Measurements from ENCODE around the gene PERM1. TPM values are rescaled to one million over a fixed set of nuclear protein-coding genes. Genes with fewer than 3 reads are reported as not detected.

Gene PERM1
- total and polyA plus RNA-seq, 2 of the 13 experiments (the other 11 are each of a cell fraction or from before 2014, with no cell fraction given) = 0.04 to 0.29 TPM

DNA sequence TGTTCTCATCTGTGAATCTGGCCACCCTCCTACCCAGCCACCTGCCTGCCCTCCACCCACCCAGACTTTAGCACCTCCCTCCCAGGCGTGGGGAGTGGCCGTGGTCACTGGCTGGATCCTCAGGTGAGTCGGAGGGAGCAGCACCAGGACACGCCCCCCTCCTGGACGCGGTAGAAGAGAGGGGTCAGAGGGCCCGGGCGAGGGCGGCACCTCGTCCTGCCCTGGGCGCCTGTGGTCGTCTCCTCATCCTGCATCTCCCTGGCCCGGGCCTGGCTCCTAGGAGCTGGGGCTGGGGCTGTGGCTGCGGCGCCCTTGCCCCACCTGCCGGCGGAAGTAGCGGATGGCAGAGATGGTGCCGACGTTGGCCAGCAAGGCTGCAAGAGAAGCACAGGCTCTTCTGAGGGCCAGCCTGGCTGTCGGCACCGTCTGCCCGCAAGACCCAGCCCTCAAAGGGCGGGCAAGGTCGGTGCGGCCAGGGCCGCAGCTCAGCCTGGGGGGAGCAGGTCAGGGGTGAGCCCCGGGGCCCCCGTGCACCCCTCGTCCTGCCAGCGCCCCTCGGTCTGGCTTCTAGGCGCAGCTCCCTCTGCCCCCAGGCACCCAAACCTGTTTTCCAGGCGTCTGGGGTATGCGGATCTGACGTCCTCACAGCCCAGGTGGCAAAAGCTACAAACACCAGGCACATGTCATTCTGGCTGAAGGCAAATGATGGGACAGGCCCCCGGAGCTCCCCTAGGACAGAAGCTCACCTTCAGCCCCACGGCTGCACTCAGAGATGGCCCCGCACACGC, 5.8 kb downstream of the PERM1 start:
- intact Hi-C loops (cut with micrococcal nuclease; ENCODE audit: unreplicated experiment) (no loop called here), in situ Hi-C loops (cut with HindIII; ENCODE audit: extremely low pct_ligation_motif_present, low pct_unique_long_range_greater_than_20kb) (no loop called here)
- peak overlapping the region; percentile 28 to 73 (median 49); a peak in 5 of 6 replicates for H3K4me3 ChIP-seq (replicated peaks in 1 of 3; ENCODE audit: insufficient read depth in 1 of 3, low read depth in 2 of 3, low read length in 3 of 3)
- H3K9me3 ChIP-seq (ENCODE audit: low read length) = no peaks in the 10 kb centered on the region
- peaks cover 26% of the 10 kb centered on the region for H3K4me1 ChIP-seq (ENCODE audit: insufficient read depth, low read length)
- no peak overlapping the region for H3K27ac ChIP-seq (ENCODE audit: extremely low read length, insufficient read depth, low read length)
- no TSS peak for BruUV-seq (replicated peaks)
- ChIA-PET POLR2A (interaction anchor here (1.1 to 1.5 kb wide), 3 partner anchors 9 to 83 kb away, joined by 3 to 11 read pairs (median 3); partner anchors contain the start of gene PLEKHN1), CTCF (ENCODE audit: low intra/inter-chr PET ratio, low total read pairs) (interaction anchor here (1.2 to 1.4 kb wide), 2 partner anchors 10 to 72 kb away, joined by 3 to 5 read pairs; no protein-coding TSS in a partner anchor)
- WGBS (ENCODE audit: low lambda C conversion rate) = 0% methylated on average over 7 of the region's 40 CpGs
- no peak overlapping the region for H2AFZ ChIP-seq (ENCODE audit: low read length)
- peak; percentile 72 for ATAC-seq
- H3K36me3 ChIP-seq (replicated peaks in 1 of 2; ENCODE audit: control insufficient read depth in 1 of 2, insufficient read depth in 2 of 2, low read length in 2 of 2) = no peaks in the 10 kb centered on the region
- no peaks in the 10 kb centered on the region for H3K79me2 ChIP-seq (ENCODE audit: insufficient read depth, low read length)
- peak overlapping the region; percentile 43; the same call in 1 of the 2 replicates for H3K9ac ChIP-seq (ENCODE audit: insufficient read depth, low read depth, low read length)
- peaks cover 6 to 23% of the 10 kb centered on the region in 2 experiments for H3K27me3 ChIP-seq (ENCODE audit: control insufficient read depth in 1 of 2, insufficient read depth in 2 of 2, low read length in 2 of 2)
- H3K4me2 ChIP-seq (ENCODE audit: low read depth, low read length) = peak overlapping the region; percentile 92
- DNase-seq (ENCODE audit: low spot score) = peak; percentile 39
- no peaks in the 10 kb centered on the region for H4K20me1 ChIP-seq (ENCODE audit: insufficient read depth, low read length)
- no peak for FAIRE-seq
- TF ChIP-seq ZNF496 (CRISPR knock-in tag; IDR thresholded peaks at IDR 0.05; ENCODE audit: insufficient replicate concordance) (no peak), ZNF317 (CRISPR knock-in tag; IDR thresholded peaks at IDR 0.05) (0 out of 2 replicates have a peak, but pooled peaks have one; percentile 21), THAP11 (CRISPR knock-in tag; IDR thresholded peaks at IDR 0.05) (no peak), KDM4B (CRISPR knock-in tag; IDR thresholded peaks at IDR 0.05) (no peak), TEAD3 (CRISPR knock-in tag; optimal IDR thresholded peaks at IDR 0.05; ENCODE audit: borderline replicate concordance) (no peak), ZNF543 (CRISPR knock-in tag; IDR thresholded peaks at IDR 0.05) (0 out of 2 replicates have a peak, but pooled peaks have one; percentile 32), PHF20 (CRISPR knock-in tag; IDR thresholded peaks at IDR 0.05) (no peak), HOXA7 (CRISPR knock-in tag; IDR thresholded peaks at IDR 0.05) (no peak), SMARCE1 (IDR thresholded peaks at IDR 0.05; ENCODE audit: borderline replicate concordance) (no peak), ZNF747 (CRISPR knock-in tag; IDR thresholded peaks at IDR 0.05; ENCODE audit: borderline replicate concordance) (no peak), EP300 (IDR thresholded peaks at IDR 0.05; ENCODE audit: low read depth in 2 of 2, low read length in 2 of 2) (no peak), EP300 (CRISPR knock-in tag; IDR thresholded peaks at IDR 0.05; ENCODE audit: borderline replicate concordance) (no peak), TAF1 (CRISPR knock-in tag; IDR thresholded peaks at IDR 0.05) (no peak), ZSCAN29 (CRISPR knock-in tag; conservative IDR thresholded peaks at IDR 0.05) (no peak)
- TF ChIP-seq, protein P1, sequence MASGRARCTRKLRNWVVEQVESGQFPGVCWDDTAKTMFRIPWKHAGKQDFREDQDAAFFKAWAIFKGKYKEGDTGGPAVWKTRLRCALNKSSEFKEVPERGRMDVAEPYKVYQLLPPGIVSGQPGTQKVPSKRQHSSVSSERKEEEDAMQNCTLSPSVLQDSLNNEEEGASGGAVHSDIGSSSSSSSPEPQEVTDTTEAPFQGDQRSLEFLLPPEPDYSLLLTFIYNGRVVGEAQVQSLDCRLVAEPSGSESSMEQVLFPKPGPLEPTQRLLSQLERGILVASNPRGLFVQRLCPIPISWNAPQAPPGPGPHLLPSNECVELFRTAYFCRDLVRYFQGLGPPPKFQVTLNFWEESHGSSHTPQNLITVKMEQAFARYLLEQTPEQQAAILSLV (CRISPR knock-in tag; IDR thresholded peaks at IDR 0.05; ENCODE audit: borderline replicate concordance) = 0 out of 2 replicates have a peak, but pooled peaks have one; percentile 35
- TF ChIP-seq, protein P2, sequence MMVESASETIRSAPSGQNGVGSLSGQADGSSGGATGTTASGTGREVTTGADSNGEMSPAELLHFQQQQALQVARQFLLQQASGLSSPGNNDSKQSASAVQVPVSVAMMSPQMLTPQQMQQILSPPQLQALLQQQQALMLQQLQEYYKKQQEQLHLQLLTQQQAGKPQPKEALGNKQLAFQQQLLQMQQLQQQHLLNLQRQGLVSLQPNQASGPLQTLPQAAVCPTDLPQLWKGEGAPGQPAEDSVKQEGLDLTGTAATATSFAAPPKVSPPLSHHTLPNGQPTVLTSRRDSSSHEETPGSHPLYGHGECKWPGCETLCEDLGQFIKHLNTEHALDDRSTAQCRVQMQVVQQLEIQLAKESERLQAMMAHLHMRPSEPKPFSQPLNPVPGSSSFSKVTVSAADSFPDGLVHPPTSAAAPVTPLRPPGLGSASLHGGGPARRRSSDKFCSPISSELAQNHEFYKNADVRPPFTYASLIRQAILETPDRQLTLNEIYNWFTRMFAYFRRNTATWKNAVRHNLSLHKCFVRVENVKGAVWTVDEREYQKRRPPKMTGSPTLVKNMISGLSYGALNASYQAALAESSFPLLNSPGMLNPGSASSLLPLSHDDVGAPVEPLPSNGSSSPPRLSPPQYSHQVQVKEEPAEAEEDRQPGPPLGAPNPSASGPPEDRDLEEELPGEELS (CRISPR knock-in tag; IDR thresholded peaks at IDR 0.05) = no peak
- TF ChIP-seq, protein P3, sequence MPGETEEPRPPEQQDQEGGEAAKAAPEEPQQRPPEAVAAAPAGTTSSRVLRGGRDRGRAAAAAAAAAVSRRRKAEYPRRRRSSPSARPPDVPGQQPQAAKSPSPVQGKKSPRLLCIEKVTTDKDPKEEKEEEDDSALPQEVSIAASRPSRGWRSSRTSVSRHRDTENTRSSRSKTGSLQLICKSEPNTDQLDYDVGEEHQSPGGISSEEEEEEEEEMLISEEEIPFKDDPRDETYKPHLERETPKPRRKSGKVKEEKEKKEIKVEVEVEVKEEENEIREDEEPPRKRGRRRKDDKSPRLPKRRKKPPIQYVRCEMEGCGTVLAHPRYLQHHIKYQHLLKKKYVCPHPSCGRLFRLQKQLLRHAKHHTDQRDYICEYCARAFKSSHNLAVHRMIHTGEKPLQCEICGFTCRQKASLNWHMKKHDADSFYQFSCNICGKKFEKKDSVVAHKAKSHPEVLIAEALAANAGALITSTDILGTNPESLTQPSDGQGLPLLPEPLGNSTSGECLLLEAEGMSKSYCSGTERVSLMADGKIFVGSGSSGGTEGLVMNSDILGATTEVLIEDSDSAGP (CRISPR knock-in tag; IDR thresholded peaks at IDR 0.05; ENCODE audit: borderline replicate concordance) = peak; percentile 54; the same call in 1 of the 2 replicates
- TF ChIP-seq, protein P4, sequence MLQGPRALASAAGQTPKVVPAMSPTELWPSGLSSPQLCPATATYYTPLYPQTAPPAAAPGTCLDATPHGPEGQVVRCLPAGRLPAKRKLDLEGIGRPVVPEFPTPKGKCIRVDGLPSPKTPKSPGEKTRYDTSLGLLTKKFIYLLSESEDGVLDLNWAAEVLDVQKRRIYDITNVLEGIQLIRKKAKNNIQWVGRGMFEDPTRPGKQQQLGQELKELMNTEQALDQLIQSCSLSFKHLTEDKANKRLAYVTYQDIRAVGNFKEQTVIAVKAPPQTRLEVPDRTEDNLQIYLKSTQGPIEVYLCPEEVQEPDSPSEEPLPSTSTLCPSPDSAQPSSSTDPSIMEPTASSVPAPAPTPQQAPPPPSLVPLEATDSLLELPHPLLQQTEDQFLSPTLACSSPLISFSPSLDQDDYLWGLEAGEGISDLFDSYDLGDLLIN (CRISPR knock-in tag; IDR thresholded peaks at IDR 0.05; ENCODE audit: borderline replicate concordance) = no peak
